NCI-H524 treated with DMSO at 0.1 percent for 48 hours (cell line): ENCODE results near the gene CBLC.
A peak's percentile ranks its signal among the peaks of the same experiment; 100 is the strongest.
"Not testable (repeated sequence)": the region's sequence is repeated elsewhere in the genome, so short reads cannot be mapped to it uniquely, and the experiment has no call there.

ENCODE experiments used
- DNase-seq: peaks from one replicate; lab custom pipeline; 2025; lab: John Stamatoyannopoulos, UW

CBLC gene

DNA sequence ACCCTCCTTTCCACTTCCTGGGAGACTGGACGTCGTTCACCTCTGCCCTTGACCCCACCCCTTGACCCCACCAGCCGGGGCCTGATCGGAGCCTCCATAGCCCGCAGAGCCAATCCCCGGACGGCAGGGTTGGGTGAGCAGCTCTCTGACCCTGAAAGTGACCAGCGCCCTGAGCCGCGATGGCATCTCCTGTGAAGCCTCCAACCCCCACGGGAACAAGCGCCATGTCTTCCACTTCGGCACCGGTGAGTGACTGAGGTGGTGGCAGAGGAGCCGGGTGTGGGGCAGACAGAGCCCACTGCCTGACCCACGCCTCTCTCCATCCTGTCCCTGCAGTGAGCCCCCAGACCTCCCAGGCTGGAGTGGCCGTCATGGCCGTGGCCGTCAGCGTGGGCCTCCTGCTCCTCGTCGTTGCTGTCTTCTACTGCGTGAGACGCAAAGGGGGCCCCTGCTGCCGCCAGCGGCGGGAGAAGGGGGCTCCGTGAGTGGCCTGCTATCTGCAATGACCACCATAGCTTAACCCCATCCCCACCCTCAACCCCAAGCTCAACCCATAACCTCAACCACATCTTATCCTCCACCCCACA lies 41.6 kb downstream of the CBLC start:
- DNase-seq = no peak

DNA sequence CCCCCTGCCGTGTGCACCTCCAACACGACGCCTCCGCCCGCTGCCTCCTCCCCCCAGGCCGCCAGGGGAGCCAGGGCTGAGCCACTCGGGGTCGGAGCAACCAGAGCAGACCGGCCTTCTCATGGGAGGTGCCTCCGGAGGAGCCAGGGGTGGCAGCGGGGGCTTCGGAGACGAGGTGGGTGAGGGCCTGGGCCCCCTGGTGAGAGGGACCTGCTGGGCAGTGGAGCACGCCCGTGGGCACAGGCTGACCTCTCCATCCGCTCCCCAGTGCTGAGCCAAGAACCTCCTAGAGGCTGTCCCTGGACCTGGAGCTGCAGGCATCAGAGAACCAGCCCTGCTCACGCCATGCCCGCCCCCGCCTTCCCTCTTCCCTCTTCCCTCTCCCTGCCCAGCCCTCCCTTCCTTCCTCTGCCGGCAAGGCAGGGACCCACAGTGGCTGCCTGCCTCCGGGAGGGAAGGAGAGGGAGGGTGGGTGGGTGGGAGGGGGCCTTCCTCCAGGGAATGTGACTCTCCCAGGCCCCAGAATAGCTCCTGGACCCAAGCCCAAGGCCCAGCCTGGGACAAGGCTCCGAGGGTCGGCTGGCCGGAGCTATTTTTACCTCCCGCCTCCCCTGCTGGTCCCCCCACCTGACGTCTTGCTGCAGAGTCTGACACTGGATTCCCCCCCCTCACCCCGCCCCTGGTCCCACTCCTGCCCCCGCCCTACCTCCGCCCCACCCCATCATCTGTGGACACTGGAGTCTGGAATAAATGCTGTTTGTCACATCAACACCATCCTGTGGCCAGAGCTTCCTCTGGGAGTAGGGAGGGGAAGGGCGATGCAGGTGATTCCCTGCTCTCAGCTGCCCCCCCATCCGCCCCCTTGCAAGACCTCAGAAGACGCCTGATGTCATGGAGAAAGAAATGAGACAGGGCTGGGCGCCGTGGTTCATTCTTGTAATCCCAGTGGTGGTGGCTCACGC lies 43.2 kb downstream of the CBLC start:
- DNase-seq = no peak

DNA sequence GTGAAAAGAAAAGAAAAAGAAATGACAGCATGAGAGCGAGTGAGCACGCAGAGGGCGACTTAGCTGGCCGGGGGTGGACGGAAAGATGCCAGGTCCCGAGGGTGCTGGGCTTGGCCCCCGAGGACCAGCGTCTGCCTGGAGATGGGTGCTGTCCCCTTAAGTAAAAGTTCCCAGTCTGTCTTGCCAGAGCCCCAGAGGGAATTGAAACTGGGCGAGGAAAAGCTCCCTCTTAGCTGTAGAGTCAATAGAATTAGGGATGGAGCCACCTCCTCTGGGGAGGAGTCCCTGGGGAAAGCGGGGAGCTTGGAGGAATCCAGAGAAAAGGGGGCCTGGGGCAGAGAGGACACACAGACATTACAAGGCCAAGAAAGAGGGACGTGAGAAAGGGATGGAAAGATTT lies 44.5 kb downstream of the CBLC start:
- DNase-seq = no peak

- no peak for DNase-seq
Measured at GRCh38 chr19:44822670-44823372, 45.1 kb downstream of the CBLC start.

DNA sequence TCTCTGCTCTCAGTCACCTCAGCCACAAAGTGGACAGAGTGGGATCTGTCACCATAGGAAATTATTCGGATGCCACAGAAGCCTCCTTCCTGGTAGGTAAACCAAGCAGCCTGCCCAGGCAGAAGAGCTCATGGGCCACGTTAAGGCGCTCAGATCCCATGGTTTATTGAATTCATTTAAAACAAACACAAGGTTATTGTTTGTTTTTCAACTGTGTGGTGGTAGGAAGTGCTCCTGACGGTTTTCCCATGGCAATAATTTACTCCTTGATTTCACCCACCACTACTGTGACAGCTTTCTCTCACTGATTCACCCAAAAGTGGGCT lies 45.6 kb downstream of the CBLC start:
- DNase-seq = no peak

DNA sequence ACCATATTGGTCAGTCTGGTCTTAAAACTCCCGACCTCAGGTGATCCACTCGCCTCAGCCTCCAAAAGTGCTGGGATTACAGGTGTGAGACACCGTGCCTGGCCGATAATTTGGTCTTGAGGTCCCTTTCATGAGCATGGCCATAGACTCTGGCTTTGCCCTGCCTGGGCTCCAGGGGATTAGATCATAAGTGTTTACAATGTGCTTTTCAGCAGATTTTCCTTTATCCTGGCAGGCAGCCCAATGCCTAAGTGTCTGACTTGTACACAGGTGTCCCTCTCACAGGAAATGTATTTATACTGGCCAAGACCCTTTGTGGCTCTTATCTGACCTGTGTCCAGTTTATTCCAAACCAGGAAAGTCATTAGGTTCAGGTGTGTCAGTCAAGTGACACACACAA lies 47.1 kb downstream of the CBLC start:
- DNase-seq = peak; percentile 33

DNA sequence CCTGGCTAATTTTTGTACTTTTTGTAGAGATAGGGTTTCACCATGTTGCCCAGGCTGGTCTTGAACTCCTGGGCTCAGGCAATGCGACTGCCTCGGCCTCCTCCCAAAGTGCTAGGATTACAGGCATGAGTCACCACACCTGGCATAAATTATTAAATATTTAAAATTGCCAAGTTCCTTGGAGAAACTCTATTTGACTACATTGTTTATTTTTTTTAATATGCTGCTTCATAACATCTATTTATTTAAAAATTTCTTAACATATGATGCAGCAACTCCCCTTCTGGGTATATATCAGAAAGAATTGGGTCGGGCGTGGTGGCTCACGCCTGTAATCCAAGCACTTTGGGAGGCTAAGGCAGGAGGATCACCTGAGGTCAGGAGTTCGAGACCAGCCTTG lies 55.2 kb downstream of the CBLC start:
- DNase-seq = not testable (repeated sequence)

- DNase-seq = not testable (repeated sequence)
Measured at GRCh38 chr19:44834399-44834798, 56.7 kb downstream of the CBLC start.

- DNase-seq = no peak
Measured at GRCh38 chr19:44839276-44839675, 61.6 kb downstream of the CBLC start.

GRCh38 chr19:44840811-44841210 lies 63.1 kb downstream of the CBLC start:
- DNase-seq = no peak

- no peak for DNase-seq
Measured at GRCh38 chr19:44841231-44841630, 63.5 kb downstream of the CBLC start.

GRCh38 chr19:44845286-44845611 lies 67.6 kb downstream of the CBLC start:
- DNase-seq = no peak

DNA sequence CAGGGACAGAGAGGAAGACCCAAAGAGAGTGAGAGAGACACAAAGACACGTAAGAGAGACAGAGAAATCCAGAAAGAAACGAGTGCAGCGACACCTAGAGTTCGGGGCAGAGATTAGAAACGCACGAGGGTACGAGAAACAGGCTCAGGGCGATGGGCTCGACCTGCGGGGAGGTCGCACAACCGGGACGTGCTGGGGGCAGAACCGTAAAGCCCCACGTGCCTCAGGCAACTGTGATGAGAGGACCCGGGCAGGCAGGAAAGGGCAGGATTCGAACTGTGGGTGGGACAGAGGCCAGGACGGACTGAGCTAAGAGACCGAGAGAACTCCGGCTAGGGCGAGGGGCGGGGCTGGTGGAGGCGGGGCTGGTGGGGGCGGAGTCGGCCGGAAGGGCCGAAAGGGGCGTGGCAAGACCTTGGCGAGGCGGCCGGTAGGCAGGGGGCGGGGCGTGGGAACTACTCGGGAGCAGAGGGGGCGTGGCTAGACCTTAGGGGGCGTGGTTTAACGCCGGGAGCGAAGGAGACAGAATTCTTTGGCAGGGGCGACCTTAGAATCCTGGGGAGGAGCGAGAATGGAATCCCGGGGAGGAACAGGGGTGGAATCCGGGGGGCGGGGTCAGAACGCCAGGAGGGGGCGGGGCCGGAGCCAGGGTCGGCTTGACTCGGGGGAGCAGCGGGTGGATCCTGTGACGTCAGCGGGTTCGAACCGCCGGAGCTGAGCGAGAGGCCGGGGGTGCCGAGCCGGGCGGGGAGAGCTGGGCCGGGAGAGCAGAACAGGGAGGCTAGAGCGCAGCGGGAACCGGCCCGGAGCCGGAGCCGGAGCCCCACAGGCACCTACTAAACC lies 68.1 kb downstream of the CBLC start, which contains the start of gene NECTIN2:
Gene NECTIN2, plus strand, starts transcription at position 686 of the 843 bp plus-strand sequence. CDS start 229 bp downstream, outside the sequence.
- DNase-seq = no peak

DNA sequence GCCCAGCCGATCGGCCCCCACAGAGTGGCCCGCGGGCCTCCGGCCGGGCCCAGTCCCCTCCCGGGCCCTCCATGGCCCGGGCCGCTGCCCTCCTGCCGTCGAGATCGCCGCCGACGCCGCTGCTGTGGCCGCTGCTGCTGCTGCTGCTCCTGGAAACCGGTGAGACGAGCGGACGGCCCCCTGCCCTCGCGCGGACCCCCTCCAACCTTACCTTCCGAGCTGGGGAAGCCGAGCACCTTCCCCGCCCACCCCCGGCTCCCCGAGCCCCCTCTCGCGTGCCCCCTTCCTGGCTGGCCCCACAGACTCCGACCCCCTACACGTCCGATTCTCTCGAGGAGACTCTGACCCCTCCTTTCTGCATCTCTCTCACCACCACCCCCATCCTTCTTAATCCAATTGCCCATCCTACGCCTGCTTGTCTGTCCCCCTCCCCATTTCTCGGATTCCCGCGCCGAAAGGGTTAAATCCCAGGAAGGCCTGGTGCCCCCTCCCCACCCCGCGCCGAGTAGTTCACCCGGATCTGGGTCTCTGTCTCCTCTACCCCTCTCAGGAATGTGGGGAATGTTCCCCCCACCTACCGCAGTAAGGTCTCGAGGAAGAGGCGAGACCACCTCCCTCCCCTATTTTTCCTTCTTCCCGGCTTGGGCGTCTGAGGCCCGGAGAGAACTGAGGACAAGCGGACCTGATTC lies 68.9 kb downstream of the CBLC start:
- no peak for DNase-seq

- DNase-seq = no peak
Measured at GRCh38 chr19:44847144-44848035, 69.7 kb downstream of the CBLC start.

DNA sequence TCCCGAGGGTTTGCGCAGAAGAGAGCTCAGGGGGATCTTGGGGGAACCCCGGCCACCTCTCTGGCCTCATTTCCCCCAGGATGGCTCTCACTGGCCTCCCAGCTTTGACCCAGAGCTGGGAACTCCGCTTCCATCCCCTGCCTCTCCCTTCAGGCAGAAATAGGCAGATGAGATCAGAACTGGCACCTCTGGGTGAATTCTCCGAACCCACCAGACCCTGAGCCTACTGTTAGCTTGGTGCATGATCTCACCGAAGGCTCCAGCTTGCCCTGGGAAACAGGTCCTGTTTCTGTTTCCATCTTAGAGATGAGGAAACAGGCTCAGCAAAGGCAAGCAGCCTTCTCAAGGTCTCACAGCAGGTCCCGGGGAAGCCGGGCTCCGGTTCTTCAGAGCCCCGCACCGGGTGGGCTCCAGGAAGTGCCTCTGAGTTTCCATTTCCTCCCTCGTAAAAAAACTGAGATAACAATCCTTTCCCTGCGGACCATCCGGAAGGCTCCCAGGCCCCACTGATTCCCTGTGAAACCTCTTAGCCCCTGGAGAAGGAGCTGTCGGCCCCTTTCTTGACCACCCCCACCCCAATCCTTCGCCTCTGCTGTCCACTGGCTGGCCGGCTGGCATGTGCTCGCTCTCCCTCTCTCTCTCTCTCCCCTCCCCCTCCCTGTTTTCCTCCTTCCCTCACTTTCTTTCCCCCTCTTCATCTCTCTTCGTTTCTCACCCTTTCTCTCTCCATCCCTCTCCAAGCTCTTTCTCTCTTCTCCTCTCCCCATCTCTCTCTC lies 70.5 kb downstream of the CBLC start:
- no peak for DNase-seq

DNA sequence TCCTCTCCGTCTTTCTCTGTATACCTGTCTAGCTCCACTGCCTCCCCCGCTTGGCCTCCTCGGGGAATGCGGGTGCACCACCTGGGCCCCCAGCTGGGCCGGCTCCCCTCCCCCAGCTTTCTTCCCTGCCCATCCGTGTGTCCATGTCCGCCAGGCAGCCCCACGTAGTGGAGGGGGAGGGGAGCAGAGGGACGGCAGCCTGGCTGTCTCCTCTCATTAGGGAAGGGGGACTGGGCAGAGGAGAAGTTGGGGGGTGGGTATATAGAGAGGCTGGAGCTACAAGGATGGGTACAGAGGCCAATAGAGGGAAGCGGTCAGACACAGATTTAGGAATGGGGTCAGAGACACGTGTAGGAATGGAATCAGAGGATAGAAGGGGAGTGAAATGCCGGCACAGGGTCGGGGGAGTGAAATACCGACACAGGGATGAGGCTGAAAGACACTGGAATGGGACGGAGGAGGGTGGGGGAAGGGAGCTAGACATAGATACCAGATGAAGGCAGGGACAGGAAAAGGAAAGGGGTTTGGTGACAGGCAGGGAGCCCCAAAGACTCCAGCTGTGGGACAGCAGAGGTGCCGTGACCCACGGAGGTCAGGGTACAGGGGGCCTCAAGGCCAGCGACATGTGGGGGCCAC lies 71.2 kb downstream of the CBLC start:
- no peak for DNase-seq
